NCI-H446 treated with DMSO at 0.1 percent for 48 hours (cell line): ENCODE measurements around the gene TEX13B.
A peak's percentile ranks its signal among the peaks of the same experiment; 100 is the strongest.
"Not testable (repeated sequence)": the region's sequence is repeated elsewhere in the genome, so short reads cannot be mapped to it uniquely, and the experiment has no call there.

Experiments
- DNase-seq: peaks from one replicate; lab custom pipeline; 2025; lab: John Stamatoyannopoulos, UW

TEX13B gene

DNA sequence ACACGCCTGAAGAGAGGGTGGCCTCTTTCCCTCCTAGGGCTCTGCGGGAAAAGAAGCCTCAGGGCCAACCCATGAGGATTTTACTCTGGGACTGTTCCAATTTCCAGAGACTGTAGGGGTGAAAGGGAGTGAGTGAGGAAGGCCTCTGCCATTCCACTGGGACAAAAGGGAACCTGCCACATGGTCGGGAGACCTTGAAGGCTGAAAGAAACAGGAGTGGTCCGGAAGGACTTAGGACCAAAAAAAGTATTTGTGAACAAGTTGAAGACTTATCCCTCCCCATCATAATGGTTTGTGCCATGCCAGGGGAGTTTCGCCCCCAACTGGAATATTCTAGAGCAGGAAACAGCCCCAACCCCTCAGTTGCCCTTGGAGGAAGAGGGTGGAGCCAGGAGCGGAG lies at the start of gene TEX13B:
TEX13B (minus strand) TSS at position 15 of the 400 bp plus-strand sequence. CDS start 243 bp downstream, outside the sequence.
- no peak for DNase-seq

GRCh38 chrX:108029928-108030711 lies 48.0 kb upstream of the TEX13B start:
- no peak for DNase-seq

GRCh38 chrX:108028854-108029253 lies 46.7 kb upstream of the TEX13B start:
- DNase-seq = no peak

DNA sequence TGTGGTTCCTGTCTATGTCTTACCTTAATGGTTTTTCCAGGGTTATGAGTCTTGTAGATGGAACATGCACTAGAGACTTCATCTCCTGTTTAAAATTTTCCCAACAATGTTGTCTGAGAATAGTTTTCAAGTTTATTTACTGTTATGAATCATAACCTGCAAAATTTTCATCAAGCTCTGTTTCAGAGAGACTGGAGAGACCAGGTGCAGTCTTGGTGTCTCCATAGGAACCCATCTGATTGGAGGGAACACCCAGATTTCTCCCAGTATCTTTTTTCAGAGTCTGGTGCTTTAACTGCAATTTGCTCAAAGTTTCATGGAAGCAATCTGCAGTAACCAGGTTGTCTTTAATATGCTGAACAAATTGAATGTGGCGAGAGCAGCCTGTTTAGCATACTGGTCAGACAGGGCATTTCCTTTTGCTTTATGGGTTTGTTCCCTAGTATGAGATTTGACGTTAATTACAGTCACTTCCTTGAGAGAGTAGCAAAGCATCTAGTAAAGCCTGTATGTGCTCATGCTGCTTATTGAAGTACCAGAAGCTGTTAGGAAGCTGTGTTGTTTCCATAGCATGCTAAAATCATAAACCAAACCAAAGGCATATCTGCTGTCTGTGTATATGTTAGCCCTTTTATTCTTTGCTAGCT lies 43.9 kb upstream of the TEX13B start:
- no peak for DNase-seq

GRCh38 chrX:108025376-108025775 lies 43.2 kb upstream of the TEX13B start:
- no peak for DNase-seq

GRCh38 chrX:108022491-108023089 lies 40.4 kb upstream of the TEX13B start:
- DNase-seq = no peak

DNA sequence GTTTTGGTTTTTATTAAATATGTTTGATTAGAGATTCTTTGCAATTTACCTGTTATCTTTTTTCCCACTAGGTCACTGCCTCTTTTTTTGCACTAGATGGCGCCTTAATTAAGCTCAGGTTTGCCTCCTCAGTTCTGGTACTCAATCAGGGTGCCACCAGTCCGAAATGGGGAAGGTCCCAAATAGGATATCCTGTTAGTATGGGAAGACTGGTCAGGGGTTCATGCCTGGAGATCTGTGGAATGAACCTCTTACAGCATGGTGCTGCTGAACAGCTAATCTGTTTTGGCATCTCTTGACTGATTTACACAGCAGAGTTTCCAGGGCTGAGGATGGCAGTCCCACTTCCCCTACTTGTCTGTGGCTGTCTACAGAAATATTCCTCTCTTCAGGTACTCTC lies 38.5 kb upstream of the TEX13B start:
- no peak for DNase-seq

GRCh38 chrX:108019382-108019875 lies 37.3 kb upstream of the TEX13B start:
- no peak for DNase-seq

- no peak for DNase-seq
These were observed 36.6 kb upstream of the TEX13B start for GRCh38 chrX:108018656-108019381.

DNA sequence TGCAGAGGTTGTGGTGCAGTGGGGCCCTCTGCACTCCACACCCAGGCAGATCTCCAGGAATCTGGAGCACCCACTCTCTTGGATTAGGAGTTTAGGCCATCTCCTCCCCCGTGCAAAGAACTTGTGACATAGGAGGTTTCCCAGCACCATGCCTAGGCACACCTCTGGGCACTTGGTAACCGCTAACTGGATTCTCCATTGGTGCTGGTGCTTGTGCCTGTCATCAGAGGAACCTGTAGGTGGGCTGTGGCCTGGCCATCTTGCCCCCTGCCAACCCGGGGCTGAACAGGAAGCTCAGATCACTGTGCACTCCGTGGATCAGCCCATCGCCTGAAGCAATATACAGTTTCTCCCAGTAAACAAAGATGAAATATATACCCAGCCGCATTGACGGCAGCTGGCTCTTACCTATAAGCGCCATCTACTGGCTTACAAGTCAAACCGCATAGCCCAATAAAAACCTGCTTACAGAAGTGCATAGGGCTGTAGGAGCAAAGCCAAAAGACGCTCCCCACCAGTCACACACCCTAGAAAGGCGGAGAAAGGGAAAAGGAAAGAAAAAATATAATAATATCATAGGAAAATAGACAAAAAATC lies 19.1 kb upstream of the TEX13B start:
- DNase-seq = peak; percentile 15

DNA sequence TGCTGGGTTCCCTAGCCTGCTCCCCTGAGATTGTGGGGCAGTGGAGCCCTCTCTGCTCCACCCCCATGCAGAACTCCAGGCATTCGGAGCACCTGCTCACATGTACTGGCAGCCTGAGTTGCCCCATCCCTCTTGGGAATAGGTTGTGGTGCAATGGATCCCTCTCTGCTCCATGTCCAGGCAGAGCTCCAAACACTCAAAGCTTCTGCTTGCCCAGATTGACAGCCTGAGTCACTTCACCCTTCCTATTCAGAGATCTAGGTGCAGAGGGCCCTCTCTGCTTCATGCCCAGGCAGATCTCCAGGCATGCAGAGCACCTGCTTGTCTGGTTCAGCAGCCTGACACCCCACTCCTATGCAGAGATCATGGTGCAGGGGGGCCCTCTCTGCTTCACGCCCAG lies 18.6 kb upstream of the TEX13B start:
- DNase-seq = no peak

DNA sequence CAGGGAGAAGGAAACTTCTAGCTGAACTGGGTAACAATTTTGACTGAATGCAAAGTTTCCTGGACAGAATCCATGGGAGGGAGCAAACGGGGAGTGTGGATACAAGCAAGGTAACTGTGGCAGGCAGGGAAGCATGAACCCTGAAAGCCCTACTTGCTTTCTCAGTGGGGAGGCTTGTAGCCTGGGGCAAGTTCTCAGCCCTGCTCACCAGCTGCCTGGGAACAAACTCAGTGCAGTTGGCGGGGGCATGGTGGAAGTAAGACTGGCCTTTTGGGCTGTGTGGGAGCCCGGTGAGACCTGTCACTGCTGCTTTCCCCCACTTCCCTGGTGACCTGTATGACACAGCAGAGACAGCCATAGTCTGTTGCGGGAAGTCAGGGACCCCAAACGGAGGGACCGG lies 14.0 kb upstream of the TEX13B start:
- no peak for DNase-seq

- no peak for DNase-seq
These were observed 2.9 kb upstream of the TEX13B start for GRCh38 chrX:107985033-107985432.

GRCh38 chrX:107979534-107979933 lies 2.6 kb downstream of the TEX13B start:
- no peak for DNase-seq

- no peak for DNase-seq
These were observed 3.4 kb downstream of the TEX13B start for GRCh38 chrX:107978707-107979307.

- no peak for DNase-seq
These were observed 4.1 kb downstream of the TEX13B start for GRCh38 chrX:107978071-107978470.

- no peak for DNase-seq
These were observed 10.5 kb downstream of the TEX13B start for GRCh38 chrX:107971636-107972035.

DNA sequence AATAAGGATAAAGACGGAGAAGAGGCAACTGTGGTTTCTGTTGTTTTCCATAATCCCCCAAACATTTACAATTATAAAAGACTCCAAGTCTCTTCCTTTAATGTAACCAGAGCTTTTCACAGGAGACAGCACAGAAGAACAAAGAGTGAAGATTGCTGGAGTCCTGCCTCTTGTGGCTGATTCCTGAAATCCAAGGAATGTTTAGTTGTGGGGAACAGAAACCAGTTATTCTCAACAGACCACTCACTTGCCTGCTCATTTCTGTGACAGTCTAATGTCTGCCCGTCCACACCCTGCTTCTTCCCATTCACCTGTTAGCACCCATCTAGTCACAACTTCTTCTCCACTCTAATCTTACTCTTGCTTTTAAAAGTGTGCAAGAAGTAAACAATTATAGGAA lies 12.1 kb downstream of the TEX13B start:
- DNase-seq = no peak

GRCh38 chrX:107968623-107969022 lies 13.5 kb downstream of the TEX13B start:
- no peak for DNase-seq

GRCh38 chrX:107955337-107955736 lies 26.8 kb downstream of the TEX13B start:
- DNase-seq = not testable (repeated sequence)

DNA sequence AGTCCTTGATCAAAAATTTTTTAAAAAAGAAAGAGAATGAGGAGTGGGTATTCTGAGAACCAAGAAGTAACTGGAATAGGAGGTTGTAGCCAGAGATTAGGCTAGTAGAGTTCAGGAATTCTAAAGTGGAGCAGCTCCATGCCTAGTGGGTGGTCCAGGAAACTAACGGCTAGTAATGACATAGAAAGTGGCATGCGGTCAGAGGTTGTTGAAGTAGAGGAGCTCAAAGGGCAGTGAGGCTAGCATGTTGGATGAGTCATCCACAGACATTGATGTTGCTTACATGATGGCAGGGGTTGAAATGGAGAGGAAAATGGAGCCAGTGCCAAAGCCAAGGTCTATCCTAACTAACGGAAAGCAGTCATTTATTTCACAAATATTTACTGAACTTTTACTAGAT lies 42.1 kb downstream of the TEX13B start:
- no peak for DNase-seq

DNA sequence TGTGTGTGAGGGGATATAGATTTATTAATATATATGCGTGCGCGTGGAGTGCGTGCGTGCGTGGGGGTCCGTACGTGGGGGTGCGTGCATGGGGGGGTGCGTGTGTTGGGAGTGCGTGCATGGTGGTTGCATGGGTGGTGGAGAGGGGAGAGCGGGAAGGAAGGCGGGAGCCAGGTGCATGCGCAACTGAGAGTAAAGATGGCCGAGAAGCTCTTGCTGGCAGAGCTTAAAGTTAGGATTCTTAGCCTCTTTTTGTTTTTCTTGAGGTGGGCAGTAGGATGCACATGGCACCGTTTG lies 45.8 kb downstream of the TEX13B start:
- DNase-seq = no peak
